Right atrium auricular region (tissue), 2 donors: ENCODE data around the gene GTF2H2C_2.
"Not testable (repeated sequence)": the region's sequence is repeated elsewhere in the genome, so short reads cannot be mapped to it uniquely, and the experiment has no call there.

Experiments
- DNase-seq: peaks from one replicate; pipeline ENCODE4 v3.0.0-alpha.2; 2019; ENCODE audit warnings: low spot score
- H3K27ac ChIP-seq, 2 donors: fragments of 200-600 bp; sonication (generic); 1 replicate in 1 of 2; 2 replicates in 1 of 2; pipeline ENCODE4 v1.5.1; 2016 to 2019
- H3K27me3 ChIP-seq, 2 donors: fragments of 200-600 bp; sonication (generic); one replicate each; pipeline versions ENCODE4 v1.5.1 to v1.6.0; 2017 to 2019
- H3K36me3 ChIP-seq: fragments of 200-600 bp; sonication (generic); one replicate; pipeline ENCODE4 v1.5.1; 2016
- H3K4me1 ChIP-seq, 2 donors: fragments of 200-600 bp; sonication (generic); one replicate each; pipeline versions ENCODE4 v1.5.1 to v1.6.0; 2017 to 2019
- H3K4me3 ChIP-seq, 2 donors: fragments of 200-600 bp; sonication (generic); 1 replicate in 1 of 2; 2 replicates in 1 of 2; pipeline ENCODE4 v1.5.1; 2017 to 2019; ENCODE audit warnings: mild to moderate bottlenecking in 1 of 2, moderate library complexity in 1 of 2
- H3K9me3 ChIP-seq, 2 donors: fragments of 200-600 bp; sonication (generic); one replicate each; pipeline ENCODE4 v1.5.1; 2019

The GTF2H2C_2 gene

DNA sequence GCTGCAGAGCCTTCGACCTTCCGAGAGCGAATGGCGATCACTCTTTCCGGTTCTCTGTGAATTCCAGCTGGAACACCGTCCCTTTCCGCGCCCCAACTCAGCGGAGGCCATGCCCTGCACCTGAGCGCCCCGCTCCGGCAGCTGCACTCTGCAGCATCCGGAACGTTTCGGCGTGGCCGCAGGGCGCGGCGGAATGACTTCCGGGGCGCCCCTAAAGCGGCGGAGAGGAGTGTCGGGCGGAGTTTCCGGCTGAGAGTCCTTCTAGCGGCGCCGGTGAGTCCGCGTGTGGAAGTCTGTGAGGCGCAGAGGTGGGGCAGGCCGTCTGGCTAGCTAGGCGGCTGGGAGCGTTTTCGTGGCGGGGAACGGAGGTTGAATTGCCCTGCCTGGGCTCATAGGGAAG lies at the start of gene GTF2H2C_2:
Gene GTF2H2C_2 (plus strand): TSS at position 252 of the 400 bp plus-strand sequence.
- not testable (repeated sequence) for H3K4me1 ChIP-seq, H3K4me3 ChIP-seq, H3K36me3 ChIP-seq, DNase-seq, H3K9me3 ChIP-seq, H3K27me3 ChIP-seq, H3K27ac ChIP-seq

DNA sequence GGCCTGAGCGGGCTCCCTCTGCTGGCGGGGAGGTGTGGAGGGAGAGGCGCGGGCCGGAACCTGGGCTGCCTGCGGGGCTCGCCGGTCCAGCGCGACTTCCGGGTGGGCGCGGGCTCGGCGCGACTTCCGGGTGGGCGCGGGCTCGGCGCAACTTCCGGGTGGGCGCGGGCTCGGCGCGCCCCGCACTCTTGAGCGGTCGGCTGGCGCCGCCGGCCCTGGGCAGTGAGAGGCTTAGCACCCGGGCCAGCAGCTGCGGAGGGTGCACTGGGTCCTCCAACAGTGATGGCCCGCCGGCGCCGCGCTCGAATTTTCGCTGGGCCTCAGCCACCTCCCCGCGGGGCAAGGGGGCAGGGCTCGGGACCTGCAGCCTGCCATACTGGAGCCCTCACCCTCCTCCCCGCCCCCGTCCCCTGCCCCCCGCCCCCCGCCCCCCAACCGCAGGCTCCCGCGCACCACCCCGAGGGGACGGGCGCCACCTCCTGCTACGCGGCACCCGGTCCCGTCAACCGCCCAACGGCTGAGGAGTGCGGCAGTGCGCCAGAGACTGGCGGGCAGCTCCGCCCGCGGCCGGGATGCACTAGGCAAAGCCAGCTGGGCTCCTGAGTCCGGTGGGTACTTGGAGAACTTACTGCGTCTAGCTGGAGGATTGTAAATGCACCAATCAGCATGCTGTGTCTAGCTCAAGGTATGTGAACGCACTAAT lies 14.0 kb upstream of the GTF2H2C_2 start:
- peak overlapping the region; percentile 63 to 70 for H3K27ac ChIP-seq
- not testable (repeated sequence) for H3K36me3 ChIP-seq, DNase-seq, H3K4me1 ChIP-seq, H3K9me3 ChIP-seq, H3K27me3 ChIP-seq
- H3K4me3 ChIP-seq, result peak overlapping the region; percentile 50 to 58

DNA sequence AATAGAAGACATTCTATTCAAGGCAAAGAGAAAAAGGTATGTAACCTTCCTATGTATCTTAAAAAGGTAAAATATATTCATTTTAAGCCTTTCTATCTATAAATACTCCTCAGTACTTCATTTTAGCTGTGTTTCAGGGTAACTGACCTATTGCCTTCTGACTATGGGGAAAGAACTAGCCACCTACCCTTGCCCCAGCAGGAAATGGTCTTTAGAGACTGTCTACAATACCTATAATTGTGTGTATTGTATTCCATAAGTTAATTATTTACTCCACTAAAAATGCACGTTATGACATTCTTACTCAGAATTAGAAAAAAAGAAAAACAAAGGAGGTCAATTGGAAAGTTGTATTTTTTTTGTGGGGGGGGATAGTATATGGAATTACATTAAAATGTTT lies 6.2 kb downstream of the GTF2H2C_2 start:
- not testable (repeated sequence) for H3K9me3 ChIP-seq, DNase-seq

DNA sequence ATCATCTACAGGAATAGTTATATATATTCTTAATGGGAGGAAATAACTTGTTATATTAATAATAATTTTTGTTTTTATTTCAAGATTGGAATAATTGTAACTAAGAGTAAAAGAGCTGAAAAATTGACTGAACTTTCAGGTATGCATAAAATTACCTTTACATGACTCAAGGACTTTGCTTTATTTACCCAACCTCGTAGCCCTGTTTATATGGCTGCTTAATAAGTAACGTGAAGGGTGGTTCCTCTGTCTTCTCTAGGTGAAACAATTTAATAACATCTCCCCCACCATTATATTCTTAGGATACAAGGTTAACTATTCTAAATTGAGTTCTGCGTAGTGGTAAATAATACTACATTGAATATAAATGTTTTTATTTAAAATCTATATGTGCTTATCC lies 8.0 kb downstream of the GTF2H2C_2 start:
- H3K36me3 ChIP-seq, H3K4me1 ChIP-seq, H3K4me3 ChIP-seq, H3K27me3 ChIP-seq, H3K9me3 ChIP-seq, H3K27ac ChIP-seq, DNase-seq: not testable (repeated sequence)

More for the DNA sequence above, 6.2 kb downstream of the GTF2H2C_2 start:
- H3K4me1 ChIP-seq, H3K36me3 ChIP-seq, H3K4me3 ChIP-seq, H3K27ac ChIP-seq, H3K27me3 ChIP-seq: not testable (repeated sequence)

DNA sequence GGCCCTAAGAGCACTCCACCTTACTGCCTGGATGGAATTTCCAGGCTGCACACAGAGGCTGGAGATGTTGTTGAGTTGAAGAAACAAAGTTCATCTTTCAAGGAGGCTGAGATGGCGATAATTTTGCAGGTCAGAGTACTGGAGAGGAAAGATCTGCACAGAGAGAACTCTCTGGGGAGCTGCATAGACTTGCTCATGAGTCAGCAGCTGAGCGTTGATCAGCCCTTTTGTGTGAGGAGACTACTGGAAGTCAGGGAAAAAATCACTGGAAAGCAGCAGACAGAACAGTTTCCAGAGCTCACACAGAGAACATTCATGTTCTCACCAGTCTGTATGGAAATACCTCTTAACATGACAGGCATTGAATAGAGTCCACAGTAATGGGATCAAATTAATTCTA lies 23.4 kb downstream of the GTF2H2C_2 start:
- H3K9me3 ChIP-seq, H3K4me3 ChIP-seq, DNase-seq, H3K4me1 ChIP-seq, H3K36me3 ChIP-seq, H3K27me3 ChIP-seq, H3K27ac ChIP-seq: not testable (repeated sequence)

GRCh38 chr5:70449565-70449964 lies 34.4 kb downstream of the GTF2H2C_2 start:
- not testable (repeated sequence) for H3K36me3 ChIP-seq, H3K4me3 ChIP-seq, H3K27me3 ChIP-seq, DNase-seq, H3K4me1 ChIP-seq, H3K27ac ChIP-seq, H3K9me3 ChIP-seq

DNA sequence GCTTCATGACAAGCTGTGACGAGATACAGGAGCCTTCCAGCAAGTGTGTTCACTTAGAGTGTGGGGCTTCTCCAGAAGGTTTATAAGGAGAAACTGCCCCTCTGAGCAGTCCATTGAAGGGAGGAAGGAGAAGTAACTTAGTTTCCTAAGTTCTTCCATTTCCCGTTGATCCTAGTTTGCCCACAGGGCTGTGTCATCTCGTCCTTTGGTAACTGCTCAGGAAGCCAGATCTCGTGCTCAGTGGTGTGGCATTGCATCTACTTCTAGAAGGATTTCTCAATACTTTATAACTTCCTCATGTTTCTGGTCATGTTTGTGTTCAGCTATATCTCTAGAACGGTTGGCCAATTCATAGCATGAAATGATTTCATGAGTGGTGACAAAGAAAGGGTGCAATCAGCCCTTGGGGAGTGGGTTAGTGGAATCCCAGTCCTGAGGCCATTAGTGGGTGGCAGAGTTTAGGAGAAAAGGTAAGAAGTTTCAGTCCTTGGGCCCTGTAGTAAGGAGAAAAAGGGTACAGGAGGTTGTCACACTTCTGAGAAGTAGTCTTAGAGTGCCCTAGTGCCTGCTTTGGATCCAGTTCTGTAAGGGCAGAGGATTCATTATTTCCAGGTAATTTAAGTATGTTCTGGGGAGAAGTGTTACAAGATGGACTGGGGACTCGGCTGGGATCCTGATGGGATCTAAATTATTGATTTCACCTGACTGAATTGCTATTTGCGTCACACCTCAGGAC lies 36.2 kb downstream of the GTF2H2C_2 start:
- not testable (repeated sequence) for H3K27ac ChIP-seq, H3K4me1 ChIP-seq, H3K36me3 ChIP-seq, H3K27me3 ChIP-seq, H3K9me3 ChIP-seq, H3K4me3 ChIP-seq, DNase-seq

GRCh38 chr5:70457093-70457492 lies 41.9 kb downstream of the GTF2H2C_2 start:
- not testable (repeated sequence) for H3K4me1 ChIP-seq, H3K4me3 ChIP-seq, DNase-seq, H3K36me3 ChIP-seq, H3K27me3 ChIP-seq, H3K27ac ChIP-seq, H3K9me3 ChIP-seq

DNA sequence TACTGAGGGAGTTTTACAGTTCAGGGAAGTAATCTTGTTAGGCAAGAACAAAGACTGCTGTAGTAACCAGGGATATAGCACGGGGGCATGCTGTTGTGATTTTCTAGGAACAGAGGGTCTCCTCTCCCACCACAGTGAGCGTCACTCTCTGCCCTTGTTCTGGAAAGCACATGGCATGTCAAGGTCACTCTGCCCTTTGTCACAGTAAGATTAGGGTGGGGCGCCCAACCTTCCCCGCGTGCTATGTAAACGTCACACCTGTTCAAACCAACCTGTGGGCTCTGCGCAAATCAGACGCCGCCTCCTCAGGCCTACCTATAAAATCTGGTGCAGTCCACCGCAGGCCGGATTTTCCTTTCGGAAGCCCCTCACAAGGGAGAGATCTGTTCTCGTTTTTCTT lies 44.0 kb downstream of the GTF2H2C_2 start:
- DNase-seq, H3K4me3 ChIP-seq, H3K27ac ChIP-seq, H3K36me3 ChIP-seq, H3K9me3 ChIP-seq, H3K27me3 ChIP-seq, H3K4me1 ChIP-seq: not testable (repeated sequence)

GRCh38 chr5:70461984-70462383 lies 46.8 kb downstream of the GTF2H2C_2 start:
- not testable (repeated sequence) for H3K36me3 ChIP-seq, H3K27me3 ChIP-seq, H3K9me3 ChIP-seq, H3K4me3 ChIP-seq, H3K4me1 ChIP-seq, H3K27ac ChIP-seq, DNase-seq

DNA sequence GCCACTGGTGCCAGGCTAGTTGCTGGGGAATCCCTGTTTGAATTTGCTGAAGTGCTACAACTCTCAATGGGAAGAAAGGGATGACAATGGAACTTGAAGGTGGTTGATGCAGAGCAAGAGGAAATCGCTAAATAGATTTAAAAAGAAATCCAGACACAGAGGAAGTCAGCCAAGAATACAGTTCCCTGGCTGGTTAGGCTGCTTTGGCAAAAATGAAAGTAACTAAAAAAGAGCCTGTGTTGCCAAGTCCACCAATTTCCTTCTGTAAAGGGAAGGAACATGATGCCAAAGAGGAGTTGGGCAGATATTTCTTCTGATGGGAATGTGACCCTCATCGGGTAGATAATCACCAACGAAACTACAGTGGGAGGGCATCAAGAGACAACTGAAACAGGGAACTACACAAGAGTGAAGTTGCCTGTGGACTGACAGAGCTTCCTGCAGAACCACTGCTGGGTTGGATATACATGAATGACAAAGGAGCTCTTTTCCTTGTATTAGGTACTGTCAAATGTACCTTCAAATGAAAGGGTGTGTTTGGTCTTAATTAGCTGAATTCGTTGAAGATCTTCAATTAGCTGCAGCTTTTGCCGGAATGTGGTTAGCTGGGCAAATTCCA lies 49.0 kb downstream of the GTF2H2C_2 start:
- DNase-seq, H3K4me1 ChIP-seq, H3K36me3 ChIP-seq, H3K4me3 ChIP-seq, H3K27me3 ChIP-seq, H3K9me3 ChIP-seq, H3K27ac ChIP-seq: not testable (repeated sequence)

DNA sequence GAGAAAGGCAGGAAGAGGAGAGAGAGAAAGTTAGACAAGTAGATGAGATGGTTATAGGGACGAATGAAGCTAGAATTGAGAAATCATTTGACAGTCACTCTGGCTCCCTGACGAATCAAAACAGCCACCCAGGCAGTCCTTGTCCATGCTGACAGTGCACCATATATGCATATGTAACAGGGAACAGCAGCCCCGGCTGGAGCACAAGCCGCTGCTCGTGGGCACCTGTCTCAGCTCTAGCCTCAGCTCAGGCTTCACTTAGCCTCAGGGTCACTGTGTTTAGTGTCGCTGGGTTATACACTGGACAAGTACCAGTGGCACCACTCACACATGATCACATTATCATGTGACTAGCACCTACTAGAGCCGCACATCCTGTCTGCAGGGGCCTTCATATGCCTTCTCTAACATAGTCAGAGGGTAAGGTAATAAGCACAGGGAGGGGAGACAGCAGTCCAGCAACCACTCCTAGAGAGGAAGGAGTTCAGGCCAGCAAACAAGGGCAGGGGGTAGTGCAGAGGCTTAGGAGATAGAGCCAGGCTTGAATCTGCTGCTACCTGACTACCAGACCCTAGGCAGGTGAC lies 54.9 kb downstream of the GTF2H2C_2 start:
- DNase-seq, H3K4me1 ChIP-seq, H3K27ac ChIP-seq, H3K9me3 ChIP-seq, H3K4me3 ChIP-seq, H3K27me3 ChIP-seq, H3K36me3 ChIP-seq: not testable (repeated sequence)
